ENCODE results near the gene CD36. TPM values are rescaled to one million over a fixed set of nuclear protein-coding genes. Genes with fewer than 3 reads are reported as not detected.
A peak's percentile ranks its signal among the peaks of the same experiment; 100 is the strongest.

Gene CD36
- total RNA-seq, 1 experiment from 2014 or later: not detected

GRCh38 chr7:80632139-80632538, 6.3 kb upstream of the CD36 start:
- Histone ChIP-seq H3K36me3 (ENCODE audit: low read depth, low read length) (no peaks in the 10 kb centered on the region), H3K27me3 (ENCODE audit: low read length) (no peaks in the 10 kb centered on the region), H2AFZ (ENCODE audit: low read length) (no peak overlapping the region), H4K20me1 (ENCODE audit: low read length) (no peaks in the 10 kb centered on the region), H3K4me3 (ENCODE audit: low read length) (no peak overlapping the region), H3F3A (ENCODE audit: low read length, unreplicated experiment) (no peaks in the 10 kb centered on the region), H3K9me3 (ENCODE audit: low read length) (no peaks in the 10 kb centered on the region), H3K4me2 (ENCODE audit: low read length) (no peak overlapping the region), H3K4me1 (ENCODE audit: insufficient read depth, low read length) (peaks cover 16% of the 10 kb centered on the region), H3K27ac (ENCODE audit: low read length) (no peak overlapping the region), H3K9ac (ENCODE audit: low read length) (no peak overlapping the region), H3K9me2 (replicated peaks; ENCODE audit: low read length) (no peaks in the 10 kb centered on the region), H3K79me2 (ENCODE audit: low read length) (no peaks in the 10 kb centered on the region)
- ChIA-PET POLR2A (ENCODE audit: unreplicated experiment) (no interaction called here), CTCF (no interaction called here)
- TF ChIP-seq, protein P1, sequence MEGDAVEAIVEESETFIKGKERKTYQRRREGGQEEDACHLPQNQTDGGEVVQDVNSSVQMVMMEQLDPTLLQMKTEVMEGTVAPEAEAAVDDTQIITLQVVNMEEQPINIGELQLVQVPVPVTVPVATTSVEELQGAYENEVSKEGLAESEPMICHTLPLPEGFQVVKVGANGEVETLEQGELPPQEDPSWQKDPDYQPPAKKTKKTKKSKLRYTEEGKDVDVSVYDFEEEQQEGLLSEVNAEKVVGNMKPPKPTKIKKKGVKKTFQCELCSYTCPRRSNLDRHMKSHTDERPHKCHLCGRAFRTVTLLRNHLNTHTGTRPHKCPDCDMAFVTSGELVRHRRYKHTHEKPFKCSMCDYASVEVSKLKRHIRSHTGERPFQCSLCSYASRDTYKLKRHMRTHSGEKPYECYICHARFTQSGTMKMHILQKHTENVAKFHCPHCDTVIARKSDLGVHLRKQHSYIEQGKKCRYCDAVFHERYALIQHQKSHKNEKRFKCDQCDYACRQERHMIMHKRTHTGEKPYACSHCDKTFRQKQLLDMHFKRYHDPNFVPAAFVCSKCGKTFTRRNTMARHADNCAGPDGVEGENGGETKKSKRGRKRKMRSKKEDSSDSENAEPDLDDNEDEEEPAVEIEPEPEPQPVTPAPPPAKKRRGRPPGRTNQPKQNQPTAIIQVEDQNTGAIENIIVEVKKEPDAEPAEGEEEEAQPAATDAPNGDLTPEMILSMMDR (conservative IDR thresholded peaks at IDR 0.05; ENCODE audit: low read depth, low read length): no peak
- TF ChIP-seq EZH2 (IDR thresholded peaks at IDR 0.05; ENCODE audit: low read length, unreplicated experiment): no peak
- TF ChIP-seq EZH2phosphoT487 (IDR thresholded peaks at IDR 0.05; ENCODE audit: borderline replicate concordance, low read length): no peak
- no peak for ATAC-seq
- no peak for DNase-seq
- intact Hi-C loops (cut with micrococcal nuclease): no loop called here
- BruUV-seq (replicated peaks): no TSS peak

- Histone ChIP-seq H3K4me1 (ENCODE audit: insufficient read depth, low read length) (peaks cover 16% of the 10 kb centered on the region), H3K9me3 (ENCODE audit: low read length) (no peaks in the 10 kb centered on the region), H3K9ac (ENCODE audit: low read length) (no peak overlapping the region), H3K36me3 (ENCODE audit: low read depth, low read length) (no peaks in the 10 kb centered on the region), H3K4me3 (ENCODE audit: low read length) (no peak overlapping the region), H3K9me2 (replicated peaks; ENCODE audit: low read length) (no peaks in the 10 kb centered on the region), H3K27ac (ENCODE audit: low read length) (no peak overlapping the region), H3F3A (ENCODE audit: low read length, unreplicated experiment) (no peaks in the 10 kb centered on the region), H3K4me2 (ENCODE audit: low read length) (no peak overlapping the region), H3K79me2 (ENCODE audit: low read length) (no peaks in the 10 kb centered on the region), H4K20me1 (ENCODE audit: low read length) (no peaks in the 10 kb centered on the region), H2AFZ (ENCODE audit: low read length) (no peak overlapping the region), H3K27me3 (ENCODE audit: low read length) (no peaks in the 10 kb centered on the region)
- no TSS peak for BruUV-seq (replicated peaks)
- intact Hi-C loops (cut with micrococcal nuclease): no loop called here
- DNase-seq: no peak
- TF ChIP-seq, protein P1 (conservative IDR thresholded peaks at IDR 0.05; ENCODE audit: low read depth, low read length): no peak
- TF ChIP-seq EZH2phosphoT487 (IDR thresholded peaks at IDR 0.05; ENCODE audit: borderline replicate concordance, low read length): no peak
- ATAC-seq: no peak
- POLR2A ChIA-PET (ENCODE audit: unreplicated experiment): no interaction called here
- CTCF ChIA-PET: no interaction called here
These were observed 5.6 kb upstream of the CD36 start for GRCh38 chr7:80632819-80633218.

DNA sequence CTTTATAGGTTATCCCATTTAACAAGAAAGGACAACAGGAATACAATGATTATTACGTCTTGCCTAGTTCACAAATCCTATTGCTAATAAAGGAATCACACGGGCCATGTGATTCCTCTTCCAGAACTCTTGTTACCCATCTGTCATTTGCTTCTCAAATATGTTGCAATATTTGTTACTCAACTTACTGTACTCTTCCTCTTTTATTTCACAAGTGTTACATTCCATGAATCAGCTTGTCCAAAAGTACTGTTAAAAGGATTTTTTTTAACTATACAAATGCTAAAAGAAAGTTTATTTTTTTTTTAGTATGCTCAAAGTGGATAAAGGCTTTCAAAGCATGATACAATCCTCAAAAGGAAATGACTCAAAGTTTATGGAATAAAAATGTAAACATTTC, 3.9 kb upstream of the CD36 start:
- Histone ChIP-seq H3K27me3 (ENCODE audit: low read length) (no peaks in the 10 kb centered on the region), H3K27ac (ENCODE audit: low read length) (peak overlapping the region; percentile 46), H3K79me2 (ENCODE audit: low read length) (no peaks in the 10 kb centered on the region), H3K4me2 (ENCODE audit: low read length) (peak overlapping the region; percentile 51), H3K9me3 (ENCODE audit: low read length) (no peaks in the 10 kb centered on the region), H2AFZ (ENCODE audit: low read length) (no peak overlapping the region), H3K4me3 (ENCODE audit: low read length) (no peak overlapping the region), H4K20me1 (ENCODE audit: low read length) (no peaks in the 10 kb centered on the region), H3K4me1 (ENCODE audit: insufficient read depth, low read length) (peaks cover 16% of the 10 kb centered on the region), H3F3A (ENCODE audit: low read length, unreplicated experiment) (no peaks in the 10 kb centered on the region), H3K36me3 (ENCODE audit: low read depth, low read length) (no peaks in the 10 kb centered on the region), H3K9me2 (replicated peaks; ENCODE audit: low read length) (no peaks in the 10 kb centered on the region), H3K9ac (ENCODE audit: low read length) (no peak overlapping the region)
- POLR2A ChIA-PET (ENCODE audit: unreplicated experiment): no interaction called here
- CTCF ChIA-PET: interaction anchor here (0.6 kb wide), 1 partner anchor 865 kb away, joined by 5 read pairs; no protein-coding TSS in a partner anchor
- no peak for TF ChIP-seq EZH2phosphoT487 (IDR thresholded peaks at IDR 0.05; ENCODE audit: borderline replicate concordance, low read length)
- TF ChIP-seq, protein P1 (conservative IDR thresholded peaks at IDR 0.05; ENCODE audit: low read depth, low read length): no peak
- TF ChIP-seq EZH2 (IDR thresholded peaks at IDR 0.05; ENCODE audit: low read length, unreplicated experiment): no peak
- DNase-seq: peak; percentile 78
- peak; percentile 95 for ATAC-seq
- intact Hi-C loops (cut with micrococcal nuclease): loop anchor here (1.0 kb wide), 1 partner anchor 128 kb away; no protein-coding TSS in a partner anchor
- BruUV-seq (replicated peaks): no TSS peak

All from PC-3 (cell line).